T-cell (primary cell): ENCODE data around the gene PLEKHA8. TPM values are rescaled to one million over a fixed set of nuclear protein-coding genes. Genes with fewer than 3 reads are reported as not detected.

ENCODE experiments used
- ATAC-seq, 4 experiments: fragments of 200-7000 bp in 3 of 4; fragments of 150-1000 bp in 1 of 4; cut with Tn5 transposase; replicated peaks in 1 of 4; 1 replicate in 3 of 4; 2 replicates in 1 of 4; pipeline ENCODE4 v1.10.0; 2021; ENCODE audit warnings: moderate library complexity in 3 of 4, mild to moderate bottlenecking in 2 of 4, moderate number of reproducible peaks in 1 of 4
- CTCF ChIA-PET, 2 donors: fragments of 300-600 bp; sonication (Branson Sonifier 250); formaldehyde crosslinking; loops; one replicate each; lab custom pipeline; 2022; ENCODE audit warnings: antibody characterized with exemption in 2 of 2; lab: Charles Lee
- POLR2A ChIA-PET, 2 donors: fragments of 300-600 bp; sonication (Branson Sonifier 250); formaldehyde crosslinking; loops; one replicate each; lab custom pipeline; 2022; ENCODE audit warnings: antibody characterized with exemption in 2 of 2; lab: Charles Lee
- DNase-seq, 35 experiments: peaks; one replicate each; pipeline versions ENCODE4 v3.0.0 to v3.0.0-alpha.2; 2013 to 2023
- H3K27ac ChIP-seq: one replicate; pipeline ENCODE4 v1.5.1; 2013; ENCODE audit warnings: low read length
- H3K27me3 ChIP-seq, 2 experiments: replicated peaks in 1 of 2; 1 replicate in 1 of 2; 2 replicates in 1 of 2; pipeline versions ENCODE4 v1.6.1 to v1.7.0; 2013; ENCODE audit warnings: low read length in 1 of 2, mixed read lengths in 1 of 2; ENCODE audit not compliant: control insufficient read depth in 2 of 2, insufficient read depth in 2 of 2; ENCODE audit errors: extremely low read depth in 1 of 2
- H3K36me3 ChIP-seq, 2 donors: 1 replicate in 1 of 2; 2 replicates in 1 of 2; pipeline versions ENCODE4 v1.6.1 to v1.7.0; 2013; ENCODE audit warnings: low read length in 1 of 2; ENCODE audit not compliant: control insufficient read depth in 2 of 2, insufficient read depth in 1 of 2; ENCODE audit errors: extremely low read depth in 1 of 2
- H3K4me1 ChIP-seq, 2 experiments: 1 replicate in 1 of 2; 2 replicates in 1 of 2; pipeline versions ENCODE4 v1.6.1 to v1.7.0; 2013; ENCODE audit warnings: low read length in 2 of 2, mixed read lengths in 1 of 2; ENCODE audit not compliant: insufficient read depth in 2 of 2, control insufficient read depth in 1 of 2; ENCODE audit errors: extremely low read depth in 1 of 2
- H3K4me3 ChIP-seq, 2 donors: 1 replicate in 1 of 2; 2 replicates in 1 of 2; pipeline versions ENCODE4 v1.5.1 to v1.7.0; 2013; ENCODE audit warnings: mild to moderate bottlenecking in 2 of 2, low read length in 1 of 2, moderate library complexity in 1 of 2; ENCODE audit not compliant: control insufficient read depth in 1 of 2; ENCODE audit errors: extremely low read depth in 1 of 2
- H3K9me3 ChIP-seq: 2 replicates; pipeline ENCODE4 v1.7.0; 2013
- H3K27ac Mint-ChIP-seq, 2 donors: one replicate each; pipeline ENCODE4 v1.8.0; 2020 to 2021; ENCODE audit warnings: mild to moderate bottlenecking in 2 of 2, mixed read lengths in 2 of 2
- H3K27me3 Mint-ChIP-seq, 2 donors: one replicate each; pipeline ENCODE4 v1.8.0; 2021 to 2022; ENCODE audit warnings: mixed read lengths in 2 of 2
- H3K36me3 Mint-ChIP-seq: one replicate; pipeline ENCODE4 v1.8.0; 2021; ENCODE audit warnings: mixed read lengths
- H3K4me1 Mint-ChIP-seq, 3 donors: one replicate each; pipeline ENCODE4 v1.8.0; 2020 to 2022; ENCODE audit warnings: mixed read lengths in 3 of 3, mild to moderate bottlenecking in 1 of 3
- H3K4me3 Mint-ChIP-seq, 3 donors: one replicate each; pipeline ENCODE4 v1.8.0; 2020 to 2022; ENCODE audit warnings: mild to moderate bottlenecking in 3 of 3, mixed read lengths in 3 of 3, moderate library complexity in 3 of 3
- H3K9me3 Mint-ChIP-seq, 3 donors: one replicate each; pipeline ENCODE4 v1.8.0; 2020 to 2022; ENCODE audit warnings: mixed read lengths in 3 of 3
- WGBS: methylation state at CpG from one replicate; pipeline ENCODE4 v1.1.5; 2013; ENCODE audit warnings: missing lambda C conversion rate; ENCODE audit not compliant: insufficient coverage; 5-methylcytosine and 5-hydroxymethylcytosine counted together
- total RNA-seq, 35 experiments: library from RNA in 6 of 35; stranded (reverse) in 6 of 35; fragments of 120-200 nt in 1 of 35; gene quantifications; one replicate each; pipeline versions ENCODE4 v1.2.1 to v1.2.4 and lab custom pipeline; 2013 to 2026

The PLEKHA8 gene
- total RNA-seq, 5 donors from 2014 or later (not counting 1 experiment from before 2014, with no cell fraction given) = 8.6 to 11.2 (median 9.9) TPM

DNA sequence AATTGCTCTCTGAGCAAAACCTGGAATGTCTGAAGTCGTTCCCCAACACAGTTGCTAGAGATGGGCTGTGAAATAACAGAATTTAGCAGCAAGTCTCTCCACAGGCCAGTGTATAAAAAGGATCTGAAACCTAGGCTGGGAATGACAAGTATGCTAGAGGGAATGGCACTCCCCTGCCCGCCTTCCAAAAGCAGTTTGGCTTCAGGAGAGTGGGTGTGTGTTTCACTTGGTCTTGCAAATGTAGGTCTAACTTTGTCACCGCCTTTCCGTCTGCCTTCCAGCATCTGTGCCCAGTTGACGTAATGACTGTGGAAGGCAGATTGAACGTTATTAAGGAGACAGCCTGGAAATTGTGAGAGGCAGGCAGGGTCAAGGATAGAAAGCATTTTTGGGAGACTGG is 88.6 kb downstream of the PLEKHA8 start:
- H3K4me1 ChIP-seq = no peaks in the 10 kb centered on the region
- ATAC-seq = no peak
- no peak overlapping the region for H3K4me3 Mint-ChIP-seq

DNA sequence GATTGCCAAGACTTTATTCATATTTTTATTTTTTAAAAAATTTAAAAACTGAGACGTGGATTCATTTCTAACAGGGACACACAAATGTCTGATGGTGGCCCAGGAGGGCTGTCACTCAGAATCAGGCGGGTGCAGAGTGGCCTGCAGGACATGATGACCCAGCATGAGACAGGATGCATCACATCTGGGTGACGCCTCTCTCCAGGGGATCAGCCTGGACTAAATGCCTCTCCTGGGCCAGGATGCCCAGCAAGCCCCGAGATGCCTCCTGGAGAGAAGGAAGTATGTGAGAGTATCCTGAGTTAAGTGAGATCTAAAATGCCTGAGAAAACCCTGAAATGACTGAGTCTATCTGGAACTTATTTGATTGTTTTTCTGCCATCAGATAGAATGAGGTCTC is 89.7 kb downstream of the PLEKHA8 start:
- H3K36me3 Mint-ChIP-seq = peaks cover 10% of the 10 kb centered on the region
- Histone ChIP-seq H3K36me3 (no peaks in the 10 kb centered on the region), H3K4me3 (no peak overlapping the region), H3K9me3 (no peaks in the 10 kb centered on the region), H3K27me3 (no peaks in the 10 kb centered on the region), H3K4me1 (no peaks in the 10 kb centered on the region), H3K27ac (no peak overlapping the region)
- H3K27me3 Mint-ChIP-seq = no peaks in the 10 kb centered on the region
- DNase-seq (no peak), ATAC-seq (no peak)
- CTCF ChIA-PET = no interaction called here
- POLR2A ChIA-PET = no interaction called here
- peaks cover 6 to 9% (median 8%) of the 10 kb centered on the region in 3 donors for H3K9me3 Mint-ChIP-seq
- H3K4me1 Mint-ChIP-seq = peaks cover 7 to 10% (median 7%) of the 10 kb centered on the region in 3 donors
- no peak overlapping the region for H3K27ac Mint-ChIP-seq
- 91% methylated on average over 4 of the region's 4 CpGs for WGBS
- H3K4me3 Mint-ChIP-seq = no peak overlapping the region

More for the DNA sequence above, 88.6 kb downstream of the PLEKHA8 start:
- DNase-seq = no peak
- H3K27ac Mint-ChIP-seq = no peak overlapping the region
- 96% methylated on average over 6 of the region's 6 CpGs for WGBS
- POLR2A ChIA-PET = no interaction called here
- H3K4me1 Mint-ChIP-seq = peaks cover 7 to 10% (median 7%) of the 10 kb centered on the region in 3 donors
- no peaks in the 10 kb centered on the region for H3K9me3 ChIP-seq
- CTCF ChIA-PET = interaction anchor here in 1 of 2 donors (1.1 kb wide), 1 partner anchor 42 kb away, joined by 3 read pairs; no protein-coding TSS in a partner anchor
- H3K27ac ChIP-seq = no peak overlapping the region
- no peak overlapping the region for H3K4me3 ChIP-seq
- no peaks in the 10 kb centered on the region for H3K36me3 ChIP-seq
- no peaks in the 10 kb centered on the region for H3K27me3 ChIP-seq
- peaks cover 14% of the 10 kb centered on the region for H3K36me3 Mint-ChIP-seq
- peaks cover 8 to 16% (median 9%) of the 10 kb centered on the region in 3 donors for H3K9me3 Mint-ChIP-seq
- H3K27me3 Mint-ChIP-seq = no peaks in the 10 kb centered on the region

- Histone ChIP-seq H3K9me3 (no peaks in the 10 kb centered on the region), H3K36me3 (no peaks in the 10 kb centered on the region), H3K4me3 (no peak overlapping the region), H3K4me1 (no peaks in the 10 kb centered on the region), H3K27ac (no peak overlapping the region), H3K27me3 (no peaks in the 10 kb centered on the region)
- Mint-ChIP-seq H3K27ac (no peak overlapping the region), H3K4me3 (no peak overlapping the region), H3K36me3 (peaks cover 2% of the 10 kb centered on the region), H3K4me1 (peaks cover under 1 to 1% (median under 1%) of the 10 kb centered on the region in 3 donors), H3K27me3 (no peaks in the 10 kb centered on the region), H3K9me3 (no peaks in the 10 kb centered on the region)
- 78% methylated on average over 3 of the region's 4 CpGs for WGBS
- ATAC-seq (no peak), DNase-seq (no peak)
- POLR2A ChIA-PET = no interaction called here
- CTCF ChIA-PET = interaction anchor here in 1 of 2 donors (0.6 kb wide), 2 partner anchors 68 to 70 kb away, joined by 3 read pairs; no protein-coding TSS in a partner anchor
Observed at GRCh38 chr7:30119890-30120577, 91.8 kb downstream of the PLEKHA8 start.

- H3K9me3 Mint-ChIP-seq = no peaks in the 10 kb centered on the region
- peaks cover 2 to 6% of the 10 kb centered on the region in 2 donors for H3K27me3 Mint-ChIP-seq
- peak overlapping the region; percentile 58 to 70 for H3K27ac Mint-ChIP-seq
- ChIA-PET POLR2A (interaction anchor here in 1 of 2 donors (1.0 to 1.5 kb wide), 2 partner anchors 107 to 189 kb away, joined by 3 to 11 read pairs; no protein-coding TSS in a partner anchor), CTCF (interaction anchor here in 1 of 2 donors (0.5 kb wide), 1 partner anchor 45 kb away, joined by 4 read pairs; no protein-coding TSS in a partner anchor)
- Histone ChIP-seq H3K4me1 (peaks cover 0 to 19% of the 10 kb centered on the region in 2 experiments), H3K27me3 (no peaks in the 10 kb centered on the region), H3K27ac (peak overlapping the region; percentile 41), H3K36me3 (no peaks in the 10 kb centered on the region), H3K4me3 (peak overlapping the region; percentile 1 to 54), H3K9me3 (no peaks in the 10 kb centered on the region)
- peak overlapping the region; percentile 79 to 88 (median 81) for H3K4me3 Mint-ChIP-seq
- ATAC-seq = no peak
- peaks cover 6% of the 10 kb centered on the region for H3K36me3 Mint-ChIP-seq
- whole genome bisulfite sequencing = 30% methylated on average over 8 of the region's 13 CpGs
- DNase-seq = no peak
- peaks cover 11 to 19% (median 15%) of the 10 kb centered on the region in 3 donors for H3K4me1 Mint-ChIP-seq
Observed at GRCh38 chr7:30133736-30134610, 105.8 kb downstream of the PLEKHA8 start.

GRCh38 chr7:30134611-30135300 is 106.5 kb downstream of the PLEKHA8 start, which contains the start of gene MTURN:
Gene MTURN, plus strand, starts transcription at chr7:30134986. Its CDS starts 151 bp downstream, at chr7:30135137.
- peak within 1 kb of the TSS; percentile 68 to 79 for H3K27ac Mint-ChIP-seq
- no peaks in the 10 kb centered on the region for H3K36me3 ChIP-seq

More at GRCh38 chr7:30134611-30135300, 106.5 kb downstream of the PLEKHA8 start, which contains the start of gene MTURN:
- Mint-ChIP-seq H3K4me3 (peak within 1 kb of the TSS; percentile 86 to 92 (median 88)), H3K27me3 (peaks cover 2 to 6% of the 10 kb centered on the region in 2 donors), H3K36me3 (no peaks in the 10 kb centered on the region), H3K9me3 (no peaks in the 10 kb centered on the region), H3K4me1 (peaks cover 11 to 19% (median 17%) of the 10 kb centered on the region in 3 donors)
- ChIA-PET POLR2A (interaction anchor here (0.6 to 1.5 kb wide), 3 partner anchors 108 to 211 kb away, joined by 3 to 11 read pairs (median 5); no protein-coding TSS in a partner anchor), CTCF (interaction anchor here in 1 of 2 donors (0.8 kb wide), 1 partner anchor 8 kb away, joined by 3 read pairs; no protein-coding TSS in a partner anchor)
- H3K4me3 ChIP-seq = peak within 1 kb of the TSS; percentile 86 to 92
- peak; percentile 64 to 94 (median 83) for DNase-seq
- under 1% methylated on average over 84 of the region's 99 CpGs for WGBS
- H3K27ac ChIP-seq = peak within 1 kb of the TSS; percentile 41
- H3K4me1 ChIP-seq = peaks cover 0 to 19% of the 10 kb centered on the region in 2 experiments
- no peaks in the 10 kb centered on the region for H3K9me3 ChIP-seq
- H3K27me3 ChIP-seq = no peaks in the 10 kb centered on the region
- peak; percentile 85 to 89 (median 86) for ATAC-seq
